ENCODE data around the gene NMNAT3.
A peak's percentile ranks its signal among the peaks of the same experiment; 100 is the strongest.

Gene NMNAT3

GRCh38 chr3:139677388-139678155 lies at the start of gene NMNAT3:
Gene NMNAT3 (minus strand): TSS chr3:139677972. CDS start chr3:139627724, 50,248 bp downstream.
- peak; percentile 37 for DNase-seq

- no peak for DNase-seq
Measured at GRCh38 chr3:139721370-139721769, 43.6 kb upstream of the NMNAT3 start.

- no peak for DNase-seq
Measured at GRCh38 chr3:139718415-139718814, 40.6 kb upstream of the NMNAT3 start.

- no peak for DNase-seq
Measured at GRCh38 chr3:139716908-139717485, 39.2 kb upstream of the NMNAT3 start.

GRCh38 chr3:139715743-139716360 lies 38.1 kb upstream of the NMNAT3 start:
- no peak for DNase-seq

- DNase-seq, result no peak
Measured at GRCh38 chr3:139715166-139715565, 37.4 kb upstream of the NMNAT3 start.

GRCh38 chr3:139710212-139710611 lies 32.4 kb upstream of the NMNAT3 start:
- DNase-seq, result no peak

GRCh38 chr3:139705631-139706030 lies 27.9 kb upstream of the NMNAT3 start:
- no peak for DNase-seq

GRCh38 chr3:139696314-139696604 lies 18.5 kb upstream of the NMNAT3 start:
- no peak for DNase-seq

GRCh38 chr3:139695426-139696313 lies 17.9 kb upstream of the NMNAT3 start:
- no peak for DNase-seq

GRCh38 chr3:139695007-139695406 lies 17.2 kb upstream of the NMNAT3 start:
- no peak for DNase-seq

GRCh38 chr3:139694542-139694941 lies 16.8 kb upstream of the NMNAT3 start:
- DNase-seq, result no peak

GRCh38 chr3:139691619-139692018 lies 13.8 kb upstream of the NMNAT3 start:
- no peak for DNase-seq

GRCh38 chr3:139689708-139690228 lies 12.0 kb upstream of the NMNAT3 start:
- DNase-seq, result no peak

- no peak for DNase-seq
Measured at GRCh38 chr3:139689122-139689521, 11.3 kb upstream of the NMNAT3 start.

- DNase-seq, result no peak
Measured at GRCh38 chr3:139687431-139687830, 9.7 kb upstream of the NMNAT3 start.

- no peak for DNase-seq
Measured at GRCh38 chr3:139686624-139687023, 8.9 kb upstream of the NMNAT3 start.

GRCh38 chr3:139686206-139686605 lies 8.4 kb upstream of the NMNAT3 start:
- no peak for DNase-seq

GRCh38 chr3:139679220-139679775 lies 1.5 kb upstream of the NMNAT3 start:
- DNase-seq, result no peak

GRCh38 chr3:139676632-139677387 lies 962 bp downstream of the NMNAT3 start:
- no peak for DNase-seq

- DNase-seq, result no peak
Measured at GRCh38 chr3:139676108-139676507, 1.7 kb downstream of the NMNAT3 start.

GRCh38 chr3:139675327-139675726 lies 2.4 kb downstream of the NMNAT3 start:
- no peak for DNase-seq
